Glutamatergic neuron (in vitro differentiated cells): ENCODE measurements around the gene NDUFB10. TPM values are rescaled to one million over a fixed set of nuclear protein-coding genes. Genes with fewer than 3 reads are reported as not detected.
A peak's percentile ranks its signal among the peaks of the same experiment; 100 is the strongest.
"Not testable (repeated sequence)": the region's sequence is repeated elsewhere in the genome, so short reads cannot be mapped to it uniquely, and the experiment has no call there.

Experiments used
- DNase-seq: peaks from one replicate; pipeline ENCODE4 v3.0.0; 2022
- H3K27ac Mint-ChIP-seq: one replicate; pipeline ENCODE4 v1.8.0; 2020; ENCODE audit warnings: mild to moderate bottlenecking, mixed read lengths, inconsistent platforms; ENCODE audit not compliant: unreplicated experiment
- H3K27me3 Mint-ChIP-seq: one replicate; pipeline ENCODE4 v1.8.0; 2020; ENCODE audit warnings: mild to moderate bottlenecking, moderate library complexity, mixed read lengths, inconsistent platforms; ENCODE audit not compliant: unreplicated experiment
- H3K36me3 Mint-ChIP-seq: one replicate; pipeline ENCODE4 v1.8.0; 2020; ENCODE audit warnings: mild to moderate bottlenecking, mixed read lengths, inconsistent platforms; ENCODE audit not compliant: unreplicated experiment
- H3K4me1 Mint-ChIP-seq: one replicate; pipeline ENCODE4 v1.8.0; 2020; ENCODE audit warnings: mild to moderate bottlenecking, low read depth, mixed read lengths, inconsistent platforms; ENCODE audit not compliant: unreplicated experiment
- H3K4me3 Mint-ChIP-seq: one replicate; pipeline ENCODE4 v1.8.0; 2020; ENCODE audit warnings: mild to moderate bottlenecking, mixed read lengths, inconsistent platforms; ENCODE audit not compliant: unreplicated experiment
- H3K9me3 Mint-ChIP-seq: one replicate; pipeline ENCODE4 v1.8.0; 2020; ENCODE audit warnings: mild to moderate bottlenecking, moderate library complexity, mixed read lengths, inconsistent platforms; ENCODE audit not compliant: unreplicated experiment
- total RNA-seq: library from RNA; stranded (reverse); fragmentation: NEBNext Ultra II Directional; extraction: Animal tissue kit (Norgen Biotek cat#: 25700); gene quantifications from one replicate; pipeline ENCODE4 v1.2.1, GENCODE V29; 2021; ENCODE audit not compliant: unreplicated experiment
- TF ChIP-seq, protein P1 (sequence below): fragments of 200-600 bp; sonication (generic); IDR thresholded peaks from one replicate; pipeline ENCODE4 v1.5.0; 2021; ENCODE audit not compliant: partially characterized antibody, unreplicated experiment

Gene NDUFB10
- total RNA-seq, 1 donor from 2014 or later, result 302 TPM

GRCh38 chr16:1958715-1959268, 546 bp upstream of the NDUFB10 start:
- Mint-ChIP-seq H3K4me3 (peak overlapping the region; percentile 90), H3K9me3 (peaks cover 12% of the 10 kb centered on the region), H3K36me3 (no peaks in the 10 kb centered on the region), H3K4me1 (peaks cover 16% of the 10 kb centered on the region), H3K27me3 (peaks cover 5% of the 10 kb centered on the region), H3K27ac (peak overlapping the region; percentile 82)
- TF ChIP-seq, protein P1, sequence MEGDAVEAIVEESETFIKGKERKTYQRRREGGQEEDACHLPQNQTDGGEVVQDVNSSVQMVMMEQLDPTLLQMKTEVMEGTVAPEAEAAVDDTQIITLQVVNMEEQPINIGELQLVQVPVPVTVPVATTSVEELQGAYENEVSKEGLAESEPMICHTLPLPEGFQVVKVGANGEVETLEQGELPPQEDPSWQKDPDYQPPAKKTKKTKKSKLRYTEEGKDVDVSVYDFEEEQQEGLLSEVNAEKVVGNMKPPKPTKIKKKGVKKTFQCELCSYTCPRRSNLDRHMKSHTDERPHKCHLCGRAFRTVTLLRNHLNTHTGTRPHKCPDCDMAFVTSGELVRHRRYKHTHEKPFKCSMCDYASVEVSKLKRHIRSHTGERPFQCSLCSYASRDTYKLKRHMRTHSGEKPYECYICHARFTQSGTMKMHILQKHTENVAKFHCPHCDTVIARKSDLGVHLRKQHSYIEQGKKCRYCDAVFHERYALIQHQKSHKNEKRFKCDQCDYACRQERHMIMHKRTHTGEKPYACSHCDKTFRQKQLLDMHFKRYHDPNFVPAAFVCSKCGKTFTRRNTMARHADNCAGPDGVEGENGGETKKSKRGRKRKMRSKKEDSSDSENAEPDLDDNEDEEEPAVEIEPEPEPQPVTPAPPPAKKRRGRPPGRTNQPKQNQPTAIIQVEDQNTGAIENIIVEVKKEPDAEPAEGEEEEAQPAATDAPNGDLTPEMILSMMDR, result no peak
- DNase-seq, result no peak

- peaks cover 13% of the 10 kb centered on the region for H3K27me3 Mint-ChIP-seq
- H3K9me3 Mint-ChIP-seq, result peaks cover 19% of the 10 kb centered on the region
- H3K36me3 Mint-ChIP-seq, result no peaks in the 10 kb centered on the region
- peak; percentile 71 for DNase-seq
- peak overlapping the region; percentile 76 for H3K27ac Mint-ChIP-seq
- peaks cover 18% of the 10 kb centered on the region for H3K4me1 Mint-ChIP-seq
- H3K4me3 Mint-ChIP-seq, result peak overlapping the region; percentile 90
- TF ChIP-seq, protein P1, result no peak
Measured at GRCh38 chr16:1960665-1961630, 1.6 kb downstream of the NDUFB10 start.

- Mint-ChIP-seq H3K27ac (peak overlapping the region; percentile 48), H3K4me3 (peak overlapping the region; percentile 91), H3K9me3 (peaks cover 19% of the 10 kb centered on the region), H3K27me3 (peaks cover 13% of the 10 kb centered on the region), H3K36me3 (no peaks in the 10 kb centered on the region), H3K4me1 (peaks cover 18% of the 10 kb centered on the region)
- no peak for DNase-seq
- TF ChIP-seq, protein P1, result no peak
Measured at GRCh38 chr16:1961651-1962067, 2.3 kb downstream of the NDUFB10 start.

GRCh38 chr16:1962161-1963153, 3.1 kb downstream of the NDUFB10 start:
- Mint-ChIP-seq H3K9me3 (peaks cover 19% of the 10 kb centered on the region), H3K27me3 (peaks cover 13% of the 10 kb centered on the region), H3K4me1 (peaks cover 18% of the 10 kb centered on the region), H3K27ac (peak overlapping the region; percentile 98), H3K4me3 (peak overlapping the region; percentile 91)
- DNase-seq, H3K36me3 Mint-ChIP-seq: not testable (repeated sequence)

- Mint-ChIP-seq H3K4me3 (peak overlapping the region; percentile 91), H3K9me3 (peaks cover 19% of the 10 kb centered on the region), H3K36me3 (no peaks in the 10 kb centered on the region), H3K4me1 (peaks cover 18% of the 10 kb centered on the region), H3K27ac (peak overlapping the region; percentile 98), H3K27me3 (peaks cover 13% of the 10 kb centered on the region)
- DNase-seq, result peak; percentile 71
- TF ChIP-seq, protein P1, result no peak
Measured at GRCh38 chr16:1963806-1964505, 4.6 kb downstream of the NDUFB10 start.
